GM12878 (cell line): ENCODE data around the gene CTNNA3. TPM values are rescaled to one million over a fixed set of nuclear protein-coding genes. Genes with fewer than 3 reads are reported as not detected.

ENCODE experiments used
- ATAC-seq: fragments of 200-7000 bp; cut with Tn5 transposase; 3 replicates; pipeline ENCODE4 v1.9.1; 2020; ENCODE audit warnings: mild to moderate bottlenecking, moderate library complexity
- BruUV-seq: library from RNA; stranded (reverse); fragments of 400-500 nt; replicated peaks from 2 replicates; lab custom pipeline; 2021; lab: Mats Ljungman, UMichigan
- CTCF ChIA-PET: fragments of 300-600 bp; sonication (Branson Sonifier 250); formaldehyde crosslinking; extraction: SDS; loops from one replicate; lab custom pipeline; 2021; ENCODE audit warnings: inconsistent platforms; lab: Yijun Ruan, JAX
- POLR2A ChIA-PET: fragments of 350-600 bp; formaldehyde crosslinking; extraction: SDS; loops from one replicate; lab custom pipeline; 2021; ENCODE audit warnings: inconsistent platforms; lab: Charles Lee
- RAD21 ChIA-PET: fragments of 300-600 bp; sonication (Branson Sonifier 250); formaldehyde crosslinking; loops from one replicate; lab custom pipeline; 2023; ENCODE audit warnings: antibody characterized with exemption; ENCODE audit not compliant: unreplicated experiment; lab: Charles Lee
- SMC1A ChIA-PET: fragments of 300-600 bp; sonication (Branson Sonifier 250); formaldehyde crosslinking; loops from one replicate; lab custom pipeline; 2023; ENCODE audit not compliant: unreplicated experiment, uncharacterized antibody; lab: Charles Lee
- DNase-seq: peaks from one replicate; pipeline ENCODE4 v3.0.0-alpha.2; 2011; ENCODE audit warnings: low read depth, low spot score
- FAIRE-seq: peaks from 3 replicates; lab custom pipeline; 2011; peaks lifted over from hg19 to GRCh38; lab: Jason Lieb, UNC
- H2AFZ ChIP-seq: 2 replicates; pipeline ENCODE4 v1.6.0; 2011; ENCODE audit warnings: low read depth, low read length, control low read depth; ENCODE audit not compliant: control insufficient read depth
- H3K27ac ChIP-seq: 2 replicates; pipeline ENCODE4 v1.5.1; 2011; ENCODE audit warnings: control low read depth; ENCODE audit not compliant: control insufficient read depth, insufficient read depth
- H3K27me3 ChIP-seq, 2 experiments: replicated peaks in 1 of 2; 2 replicates each; pipeline versions ENCODE4 v1.6.0 to v1.6.1; 2011; ENCODE audit warnings: low read length in 1 of 2; ENCODE audit not compliant: control insufficient read depth in 2 of 2, insufficient read depth in 2 of 2
- H3K36me3 ChIP-seq, 2 experiments: 2 replicates each; pipeline ENCODE4 v1.5.1; 2011; ENCODE audit warnings: low read length in 1 of 2; ENCODE audit not compliant: control insufficient read depth in 2 of 2, insufficient read depth in 2 of 2
- H3K4me1 ChIP-seq: 2 replicates; pipeline ENCODE4 v1.6.1; 2011; ENCODE audit warnings: mild to moderate bottlenecking, low read length, moderate library complexity, mixed read lengths; ENCODE audit not compliant: control insufficient read depth, insufficient read depth
- H3K4me2 ChIP-seq: 2 replicates; pipeline ENCODE4 v1.6.0; 2011; ENCODE audit warnings: control low read depth; ENCODE audit not compliant: control insufficient read depth, insufficient read depth
- H3K4me3 ChIP-seq: fragments of 200-600 bp; sonication (generic); 2 replicates; pipeline ENCODE4 v1.5.1; 2016
- H3K79me2 ChIP-seq: 2 replicates; pipeline ENCODE4 v1.6.0; 2011; ENCODE audit warnings: low read length; ENCODE audit not compliant: control insufficient read depth, insufficient read depth
- H3K9ac ChIP-seq: 2 replicates; pipeline ENCODE4 v1.8.0; 2011; ENCODE audit warnings: low read length, control low read depth, mixed read lengths; ENCODE audit not compliant: control insufficient read depth, insufficient read depth
- H3K9me3 ChIP-seq: replicated peaks from 3 replicates; pipeline ENCODE4 v1.5.1; 2011; ENCODE audit warnings: mild to moderate bottlenecking, low read length; ENCODE audit not compliant: control insufficient read depth, insufficient read depth
- H4K20me1 ChIP-seq: 2 replicates; pipeline ENCODE4 v1.6.0; 2011; ENCODE audit not compliant: control insufficient read depth, insufficient read depth
- HDAC6 ChIP-seq: fragments of 200-600 bp; sonication (generic); IDR thresholded peaks from one replicate; pipeline ENCODE4 v1.8.0; 2017; ENCODE audit warnings: antibody characterized with exemption; ENCODE audit not compliant: unreplicated experiment
- JUNB ChIP-seq: IDR thresholded peaks from 2 replicates; pipeline ENCODE4 v1.6.1; 2016; ENCODE audit warnings: antibody characterized with exemption, mild to moderate bottlenecking
- KLF5 ChIP-seq: fragments of 450-650 bp; IDR thresholded peaks from 2 replicates; pipeline ENCODE4 v1.6.1; 2014; ENCODE audit warnings: mild to moderate bottlenecking; ENCODE audit not compliant: partially characterized antibody
- MEF2B ChIP-seq: fragments of 450-650 bp; IDR thresholded peaks from 2 replicates; pipeline ENCODE4 v1.6.1; 2018; ENCODE audit warnings: mild to moderate bottlenecking, moderate library complexity; ENCODE audit not compliant: partially characterized antibody, poor library complexity, severe bottlenecking
- MXI1 ChIP-seq: fragments of 150-350 bp; IDR thresholded peaks from 2 replicates; pipeline ENCODE4 v1.6.1; 2011; ENCODE audit warnings: low read depth, mild to moderate bottlenecking, inconsistent platforms, low read length, improper control_type of control experiment
- NBN ChIP-seq: fragments of 450-650 bp; IDR thresholded peaks from 2 replicates; pipeline ENCODE4 v1.6.1; 2016
- PAX5 ChIP-seq: IDR thresholded peaks from 2 replicates; pipeline ENCODE4 v1.6.1; 2011; ENCODE audit warnings: low read depth, low read length, borderline replicate concordance
- RELA ChIP-seq: fragments of 450-650 bp; IDR thresholded peaks from 2 replicates; pipeline ENCODE4 v1.8.0; 2014; ENCODE audit warnings: borderline replicate concordance; ENCODE audit not compliant: partially characterized antibody
- SMC3 ChIP-seq: IDR thresholded peaks from 2 replicates; pipeline ENCODE4 v1.6.1; 2011; ENCODE audit warnings: low read length, improper control_type of control experiment, borderline replicate concordance
- ZNF24 ChIP-seq: fragments of 450-650 bp; IDR thresholded peaks from 2 replicates; pipeline ENCODE4 v1.6.1; 2017; ENCODE audit warnings: antibody characterized with exemption, mild to moderate bottlenecking
- WGBS: methylation state at CpG from one replicate; pipeline ENCODE4 v1.1.6; 2016; ENCODE audit warnings: low lambda C conversion rate; ENCODE audit not compliant: insufficient replicate concordance, insufficient coverage; ENCODE audit errors: missing lambda C conversion rate; 5-methylcytosine and 5-hydroxymethylcytosine counted together
- in situ Hi-C: fragments of 300-500 bp; cut with MboI; formaldehyde crosslinking; loops from 9 replicates; pipeline ENCODE4 v1.14.3; 2018; ENCODE audit warnings: mixed read lengths
- intact Hi-C: fragments of 100-400 bp; cut with micrococcal nuclease; formaldehyde crosslinking; loops from one replicate; pipeline ENCODE4 v1.14.2; 2022; ENCODE audit not compliant: unreplicated experiment
- polyA plus RNA-seq, 11 experiments: library from polyadenylated mRNA; depleted of rRNA in 4 of 11; unstranded in 6 of 11; stranded (reverse) in 5 of 11; fragments of >200 nt; fragmentation: Nextera tagmentation in 4 of 11; fragmentation: Illumina TruSeq in 1 of 11; extraction: Ambion mirVana in 4 of 11; extraction: Trizol in 1 of 11; gene quantifications; 1 replicate in 1 of 11; 2 replicates in 10 of 11; pipeline versions ENCODE4 v1.2.1 to v1.2.3, GENCODE V29; 2011 to 2016; ENCODE audit warnings: inconsistent platforms in 2 of 11, missing spikeins in 2 of 11, low read depth in 1 of 11
- total RNA-seq, 4 experiments: library from RNA; depleted of rRNA in 3 of 4; stranded (reverse); fragments of >200 nt in 3 of 4; fragmentation: Illumina TruSeq in 1 of 4; extraction: Trizol in 1 of 4; gene quantifications; 2 replicates each; pipeline versions ENCODE4 v1.2.1 to v1.2.3, GENCODE V29; 2013 to 2021
- TF ChIP-seq, protein P1 (sequence below): fragments of 450-650 bp; formaldehyde crosslinking; IDR thresholded peaks from 2 replicates; pipeline ENCODE4 v1.4.0; 2022; ENCODE audit warnings: mild to moderate bottlenecking, moderate library complexity
- TF ChIP-seq, protein P2 (sequence below): fragments of 450-650 bp; IDR thresholded peaks from 2 replicates; pipeline ENCODE4 v1.6.1; 2017; ENCODE audit warnings: mild to moderate bottlenecking, moderate library complexity

The CTNNA3 gene
- total and polyA plus RNA-seq, 10 of the 15 experiments (the other 5 are each of a cell fraction or from before 2014, with no cell fraction given), result under 0.01 to 4.5 (median 0.22) TPM; not detected in 2

DNA sequence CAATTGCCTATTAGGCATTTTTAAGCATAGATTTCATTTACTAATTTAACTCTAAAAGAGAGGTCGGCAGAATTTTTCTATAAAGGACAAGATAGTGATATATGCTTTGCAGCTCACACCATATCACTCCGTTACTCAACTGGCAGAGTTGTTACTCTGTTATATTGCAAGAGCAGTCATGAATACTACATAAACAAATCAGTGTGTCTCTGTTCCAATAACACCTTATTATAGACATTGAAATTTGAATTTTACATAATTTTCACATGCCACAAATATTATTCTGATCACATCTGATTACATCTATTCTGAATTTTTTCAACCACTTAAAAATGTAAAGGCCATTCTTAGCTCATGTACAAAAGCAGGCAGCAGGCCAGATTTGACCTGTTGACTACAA is 1624.1 kb downstream of the CTNNA3 start:
- Histone ChIP-seq H3K9ac (no peak overlapping the region), H3K4me2 (no peak overlapping the region), H4K20me1 (no peaks in the 10 kb centered on the region), H3K27me3 (no peaks in the 10 kb centered on the region), H2AFZ (no peak overlapping the region), H3K79me2 (no peaks in the 10 kb centered on the region), H3K36me3 (no peaks in the 10 kb centered on the region), H3K9me3 (no peaks in the 10 kb centered on the region)
- RAD21 ChIA-PET, result interaction anchor here (1.0 kb wide), 1 partner anchor 399 kb away, joined by 3 read pairs; no protein-coding TSS in a partner anchor
- DNase-seq (no peak), FAIRE-seq (no peak)
- POLR2A ChIA-PET, result interaction anchor here (0.6 kb wide), 1 partner anchor 1439 kb away, joined by 8 read pairs; no protein-coding TSS in a partner anchor
- CTCF ChIA-PET, result no interaction called here
- SMC1A ChIA-PET, result no interaction called here
- intact Hi-C loops, result no loop called here
- WGBS, result 43% methylated on average over 2 of the region's 2 CpGs
- no peak for TF ChIP-seq MEF2B
- TF ChIP-seq NBN, result no peak
- no peak for TF ChIP-seq MXI1
- TF ChIP-seq, all 136 proteins: peak for 0
- Histone ChIP-seq H3K27ac (no peak overlapping the region), H3K4me1 (no peaks in the 10 kb centered on the region), H3K4me3 (no peak overlapping the region)
- in situ Hi-C loops, result no loop called here
- BruUV-seq, result no TSS peak
- ATAC-seq, result no peak

DNA sequence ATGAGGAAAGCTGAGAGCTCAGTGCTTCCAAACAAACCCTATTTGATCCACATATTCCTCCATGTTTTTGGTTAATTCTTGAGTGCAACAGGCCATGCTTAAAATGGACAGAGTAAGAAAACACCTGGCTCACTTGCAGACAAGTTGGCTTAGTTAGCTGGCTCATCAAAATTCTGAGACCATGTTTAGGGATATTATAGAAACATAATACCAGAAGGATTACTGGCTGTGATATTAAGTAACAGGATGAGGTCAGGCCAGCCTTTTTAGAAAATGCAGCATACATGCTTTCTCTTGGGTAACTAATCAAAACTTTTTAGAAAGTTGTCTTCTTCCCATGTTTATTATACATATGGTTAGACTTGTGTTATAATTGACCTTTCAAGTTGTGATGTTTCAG is 1637.4 kb downstream of the CTNNA3 start:
- BruUV-seq, result no TSS peak
- H3K27me3 ChIP-seq, result no peaks in the 10 kb centered on the region
- ATAC-seq (no peak), FAIRE-seq (no peak), DNase-seq (no peak)
- H3K36me3 ChIP-seq, result no peaks in the 10 kb centered on the region
- H4K20me1 ChIP-seq, result no peaks in the 10 kb centered on the region
- ChIA-PET POLR2A (no interaction called here), RAD21 (no interaction called here), CTCF (interaction anchor here (1.0 kb wide), 1 partner anchor 20 kb away, joined by 3 read pairs; no protein-coding TSS in a partner anchor), SMC1A (interaction anchor here (1.1 kb wide), 1 partner anchor 36 kb away, joined by 3 read pairs; no protein-coding TSS in a partner anchor)
- H3K27ac ChIP-seq, result no peak overlapping the region
- in situ Hi-C loops, result no loop called here
- intact Hi-C loops, result no loop called here
- no peak overlapping the region for H2AFZ ChIP-seq
- H3K9me3 ChIP-seq, result no peaks in the 10 kb centered on the region
- H3K9ac ChIP-seq, result no peak overlapping the region
- no peaks in the 10 kb centered on the region for H3K4me1 ChIP-seq
- H3K4me2 ChIP-seq, result no peak overlapping the region
- H3K79me2 ChIP-seq, result no peaks in the 10 kb centered on the region
- H3K4me3 ChIP-seq, result no peak overlapping the region
- TF ChIP-seq HDAC6, result no peak
- TF ChIP-seq KLF5, result no peak
- no peak for TF ChIP-seq PAX5
- TF ChIP-seq SMC3, result no peak
- TF ChIP-seq, protein P1, sequence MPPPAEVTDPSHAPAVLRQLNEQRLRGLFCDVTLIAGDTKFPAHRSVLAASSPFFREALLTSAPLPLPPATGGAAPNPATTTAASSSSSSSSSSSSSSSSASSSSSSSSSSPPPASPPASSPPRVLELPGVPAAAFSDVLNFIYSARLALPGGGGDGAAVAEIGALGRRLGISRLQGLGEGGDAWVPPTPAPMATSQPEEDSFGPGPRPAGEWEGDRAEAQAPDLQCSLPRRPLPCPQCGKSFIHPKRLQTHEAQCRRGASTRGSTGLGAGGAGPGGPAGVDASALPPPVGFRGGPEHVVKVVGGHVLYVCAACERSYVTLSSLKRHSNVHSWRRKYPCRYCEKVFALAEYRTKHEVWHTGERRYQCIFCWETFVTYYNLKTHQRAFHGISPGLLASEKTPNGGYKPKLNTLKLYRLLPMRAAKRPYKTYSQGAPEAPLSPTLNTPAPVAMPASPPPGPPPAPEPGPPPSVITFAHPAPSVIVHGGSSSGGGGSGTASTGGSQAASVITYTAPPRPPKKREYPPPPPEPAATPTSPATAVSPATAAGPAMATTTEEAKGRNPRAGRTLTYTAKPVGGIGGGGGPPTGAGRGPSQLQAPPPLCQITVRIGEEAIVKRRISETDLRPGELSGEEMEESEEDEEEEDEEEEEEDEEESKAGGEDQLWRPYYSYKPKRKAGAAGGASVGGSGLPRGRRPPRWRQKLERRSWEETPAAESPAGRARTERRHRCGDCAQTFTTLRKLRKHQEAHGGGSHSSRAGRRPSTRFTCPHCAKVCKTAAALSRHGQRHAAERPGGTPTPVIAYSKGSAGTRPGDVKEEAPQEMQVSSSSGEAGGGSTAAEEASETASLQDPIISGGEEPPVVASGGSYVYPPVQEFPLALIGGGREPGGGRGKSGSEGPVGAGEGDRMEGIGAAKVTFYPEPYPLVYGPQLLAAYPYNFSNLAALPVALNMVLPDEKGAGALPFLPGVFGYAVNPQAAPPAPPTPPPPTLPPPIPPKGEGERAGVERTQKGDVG, result no peak
- no peak for TF ChIP-seq RELA
- TF ChIP-seq ZNF24, result no peak
- TF ChIP-seq, protein P2, sequence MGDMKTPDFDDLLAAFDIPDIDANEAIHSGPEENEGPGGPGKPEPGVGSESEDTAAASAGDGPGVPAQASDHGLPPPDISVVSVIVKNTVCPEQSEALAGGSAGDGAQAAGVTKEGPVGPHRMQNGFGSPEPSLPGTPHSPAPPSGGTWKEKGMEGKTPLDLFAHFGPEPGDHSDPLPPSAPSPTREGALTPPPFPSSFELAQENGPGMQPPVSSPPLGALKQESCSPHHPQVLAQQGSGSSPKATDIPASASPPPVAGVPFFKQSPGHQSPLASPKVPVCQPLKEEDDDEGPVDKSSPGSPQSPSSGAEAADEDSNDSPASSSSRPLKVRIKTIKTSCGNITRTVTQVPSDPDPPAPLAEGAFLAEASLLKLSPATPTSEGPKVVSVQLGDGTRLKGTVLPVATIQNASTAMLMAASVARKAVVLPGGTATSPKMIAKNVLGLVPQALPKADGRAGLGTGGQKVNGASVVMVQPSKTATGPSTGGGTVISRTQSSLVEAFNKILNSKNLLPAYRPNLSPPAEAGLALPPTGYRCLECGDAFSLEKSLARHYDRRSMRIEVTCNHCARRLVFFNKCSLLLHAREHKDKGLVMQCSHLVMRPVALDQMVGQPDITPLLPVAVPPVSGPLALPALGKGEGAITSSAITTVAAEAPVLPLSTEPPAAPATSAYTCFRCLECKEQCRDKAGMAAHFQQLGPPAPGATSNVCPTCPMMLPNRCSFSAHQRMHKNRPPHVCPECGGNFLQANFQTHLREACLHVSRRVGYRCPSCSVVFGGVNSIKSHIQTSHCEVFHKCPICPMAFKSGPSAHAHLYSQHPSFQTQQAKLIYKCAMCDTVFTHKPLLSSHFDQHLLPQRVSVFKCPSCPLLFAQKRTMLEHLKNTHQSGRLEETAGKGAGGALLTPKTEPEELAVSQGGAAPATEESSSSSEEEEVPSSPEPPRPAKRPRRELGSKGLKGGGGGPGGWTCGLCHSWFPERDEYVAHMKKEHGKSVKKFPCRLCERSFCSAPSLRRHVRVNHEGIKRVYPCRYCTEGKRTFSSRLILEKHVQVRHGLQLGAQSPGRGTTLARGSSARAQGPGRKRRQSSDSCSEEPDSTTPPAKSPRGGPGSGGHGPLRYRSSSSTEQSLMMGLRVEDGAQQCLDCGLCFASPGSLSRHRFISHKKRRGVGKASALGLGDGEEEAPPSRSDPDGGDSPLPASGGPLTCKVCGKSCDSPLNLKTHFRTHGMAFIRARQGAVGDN, result no peak
- no peak for TF ChIP-seq JUNB
